Measurements from ENCODE around the gene TRANK1. TPM values are rescaled to one million over a fixed set of nuclear protein-coding genes. Genes with fewer than 3 reads are reported as not detected.

TRANK1 gene
- total and polyA plus RNA-seq, 2 of the 8 experiments (the other 6 are each of a cell fraction or from before 2014, with no cell fraction given), result 2.9 to 8.8 TPM

- Histone ChIP-seq H3K9me3 (ENCODE audit: insufficient read depth in 2 of 2, low read depth in 1 of 2, low read length in 1 of 2) (peaks cover 16 to 18% of the 10 kb centered on the region in 2 experiments), H3K79me1 (ENCODE audit: low read depth, low read length) (no peaks in the 10 kb centered on the region), H3K4me1 (replicated peaks in 1 of 4; ENCODE audit: control insufficient read depth in 3 of 4, insufficient read depth in 4 of 4, low read length in 3 of 4) (no peaks in the 10 kb centered on the region), H2AFZ (ENCODE audit: low read length) (no peak overlapping the region), H2AK5ac (ENCODE audit: low read depth, low read length) (no peak overlapping the region), H4K20me1 (replicated peaks in 1 of 2; ENCODE audit: control insufficient read depth in 1 of 2, insufficient read depth in 2 of 2, low read length in 2 of 2) (no peaks in the 10 kb centered on the region), H4K91ac (replicated peaks; ENCODE audit: insufficient read length, low read length) (no peak overlapping the region), H2BK120ac (replicated peaks; ENCODE audit: low read depth, low read length) (no peak overlapping the region), H3K4me2 (ENCODE audit: insufficient read depth in 1 of 2, low read depth in 2 of 2, low read length in 2 of 2) (no peak overlapping the region), H3K56ac (replicated peaks; ENCODE audit: insufficient read length, low read depth, low read length) (no peak overlapping the region), H3K23me2 (ENCODE audit: low read depth, low read length) (no peaks in the 10 kb centered on the region), H3K18ac (ENCODE audit: extremely low read depth, low read length) (no peak overlapping the region), H3K4me3 (ENCODE audit: extremely low read depth in 1 of 4, insufficient read depth in 2 of 4, low read depth in 3 of 4, low read length in 4 of 4) (no peak overlapping the region), H3K36me3 (ENCODE audit: control insufficient read depth in 2 of 4, insufficient read depth in 4 of 4, low read length in 3 of 4) (peaks cover 0 to 34% (median 24%) of the 10 kb centered on the region in 4 experiments; a peak in 7 of 8 replicates), H4K8ac (ENCODE audit: extremely low read depth, insufficient read depth, low read length) (no peak overlapping the region), H3K23ac (ENCODE audit: insufficient read length) (no peak overlapping the region), H3K27me3 (replicated peaks in 1 of 4; ENCODE audit: control insufficient read depth in 3 of 4, extremely low read depth in 1 of 4, insufficient read depth in 3 of 4, low read length in 3 of 4) (no peaks in the 10 kb centered on the region), H4K5ac (ENCODE audit: insufficient read length, low read depth, low read length) (no peak overlapping the region), H3K27ac (ENCODE audit: low read depth, low read length) (no peak overlapping the region), H2BK5ac (ENCODE audit: low read depth, low read length) (no peak overlapping the region), H2BK15ac (ENCODE audit: low read length) (no peak overlapping the region), H3K79me2 (ENCODE audit: control insufficient read depth in 1 of 2, insufficient read depth in 2 of 2, low read length in 2 of 2) (no peaks in the 10 kb centered on the region), H3K14ac (ENCODE audit: insufficient read length) (no peak overlapping the region), H3K4ac (replicated peaks; ENCODE audit: insufficient read length, low read depth, low read length) (no peak overlapping the region), H3K9ac (replicated peaks in 1 of 4; ENCODE audit: extremely low read depth in 1 of 4, low read depth in 3 of 4, low read length in 3 of 4) (no peak overlapping the region), H2BK20ac (ENCODE audit: low read length) (no peak overlapping the region), H2BK12ac (ENCODE audit: low read depth, low read length) (no peak overlapping the region)
- no peak for DNase-seq (ENCODE audit: low read depth in 1 of 2, low spot score in 2 of 2)
- ChIA-PET POLR2A (ENCODE audit: partially characterized antibody) (interaction anchor here (1.4 to 3.9 kb wide), 2 partner anchors 9 to 11 kb away, joined by 4 to 18 read pairs; partner anchors contain the start of genes EPM2AIP1 and MLH1), CTCF (ENCODE audit: partially characterized antibody) (interaction anchor here (0.6 to 1.7 kb wide), 4 partner anchors 12 to 1928 kb away, joined by 3 to 5 read pairs (median 3); partner anchors contain the start of genes EPM2AIP1 and MLH1)
- WGBS, 2 experiments (ENCODE audit: extremely low coverage in 1 of 2, insufficient coverage in 1 of 2, insufficient read length in 1 of 2, insufficient replicate concordance in 2 of 2, low coverage in 1 of 2, low lambda C conversion rate in 2 of 2, missing lambda C conversion rate in 1 of 2), result 96% methylated on average over 4 of the region's 4 CpGs; no CpG with 5 or more reads in 1 of the 2 experiments
- FAIRE-seq, result no peak
- TF ChIP-seq SP4 (IDR thresholded peaks at IDR 0.05; ENCODE audit: low read length) (no peak), SIX5 (IDR thresholded peaks at IDR 0.05; ENCODE audit: low read depth, low read length) (no peak), BCL11A (IDR thresholded peaks at IDR 0.05; ENCODE audit: low read depth in 2 of 2, low read length in 2 of 2) (no peak), ASH2L (IDR thresholded peaks at IDR 0.05; ENCODE audit: low read length) (no peak), CBX5 (IDR thresholded peaks at IDR 0.05; ENCODE audit: low read depth, low read length) (no peak), KDM5A (IDR thresholded peaks at IDR 0.05; ENCODE audit: low read length) (no peak), TEAD4 (IDR thresholded peaks at IDR 0.05; ENCODE audit: low read depth, low read length) (no peak), NRF1 (IDR thresholded peaks at IDR 0.05; ENCODE audit: low read depth, low read length) (no peak), RFX5 (IDR thresholded peaks at IDR 0.05; ENCODE audit: borderline replicate concordance, low read depth, low read length) (no peak), CTBP2 (IDR thresholded peaks at IDR 0.05; ENCODE audit: borderline replicate concordance, insufficient read depth, insufficient read length, low read length) (no peak), CHD1 (IDR thresholded peaks at IDR 0.05; ENCODE audit: low read depth, low read length) (no peak), JUN (IDR thresholded peaks at IDR 0.05; ENCODE audit: low read depth, low read length) (no peak), ATF2 (IDR thresholded peaks at IDR 0.05; ENCODE audit: low read length) (no peak), YY1 (IDR thresholded peaks at IDR 0.05; ENCODE audit: low read depth, low read length) (no peak)
Observed at GRCh38 chr3:36981006-36981405, 36.2 kb upstream of the TRANK1 start.

Data from H1 (cell line).